OCI-M2 (cell line): Measurements from ENCODE around the gene TYMP.
A peak's percentile ranks its signal among the peaks of the same experiment; 100 is the strongest.
"Not testable (repeated sequence)": the region's sequence is repeated elsewhere in the genome, so short reads cannot be mapped to it uniquely, and the experiment has no call there.

ENCODE experiments used
- DNase-seq: peaks from one replicate; lab custom pipeline; 2025; ENCODE audit not compliant: unreplicated experiment; lab: John Stamatoyannopoulos, UW

Gene TYMP

DNA sequence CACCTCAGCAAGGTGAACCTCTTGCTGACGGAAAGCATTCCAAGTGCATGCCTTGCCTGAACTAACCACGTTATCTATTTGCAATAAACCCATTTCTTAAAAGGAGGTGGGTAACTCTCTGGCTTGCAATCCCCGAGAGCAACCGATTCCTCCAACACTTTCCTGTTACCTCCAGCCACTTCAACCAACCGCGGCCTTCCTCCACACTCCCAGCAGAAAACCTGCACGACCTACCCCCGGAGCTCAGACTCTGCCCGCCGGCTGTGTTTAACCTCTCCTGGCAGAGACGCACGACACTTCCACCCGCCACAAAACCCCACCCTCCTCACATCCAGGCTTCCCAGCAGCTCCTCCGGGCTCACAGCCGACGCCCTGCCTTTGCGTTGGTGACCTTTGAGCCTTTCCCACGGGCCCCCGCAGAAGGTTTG, 5.1 kb downstream of the TYMP start:
- no peak for DNase-seq

DNA sequence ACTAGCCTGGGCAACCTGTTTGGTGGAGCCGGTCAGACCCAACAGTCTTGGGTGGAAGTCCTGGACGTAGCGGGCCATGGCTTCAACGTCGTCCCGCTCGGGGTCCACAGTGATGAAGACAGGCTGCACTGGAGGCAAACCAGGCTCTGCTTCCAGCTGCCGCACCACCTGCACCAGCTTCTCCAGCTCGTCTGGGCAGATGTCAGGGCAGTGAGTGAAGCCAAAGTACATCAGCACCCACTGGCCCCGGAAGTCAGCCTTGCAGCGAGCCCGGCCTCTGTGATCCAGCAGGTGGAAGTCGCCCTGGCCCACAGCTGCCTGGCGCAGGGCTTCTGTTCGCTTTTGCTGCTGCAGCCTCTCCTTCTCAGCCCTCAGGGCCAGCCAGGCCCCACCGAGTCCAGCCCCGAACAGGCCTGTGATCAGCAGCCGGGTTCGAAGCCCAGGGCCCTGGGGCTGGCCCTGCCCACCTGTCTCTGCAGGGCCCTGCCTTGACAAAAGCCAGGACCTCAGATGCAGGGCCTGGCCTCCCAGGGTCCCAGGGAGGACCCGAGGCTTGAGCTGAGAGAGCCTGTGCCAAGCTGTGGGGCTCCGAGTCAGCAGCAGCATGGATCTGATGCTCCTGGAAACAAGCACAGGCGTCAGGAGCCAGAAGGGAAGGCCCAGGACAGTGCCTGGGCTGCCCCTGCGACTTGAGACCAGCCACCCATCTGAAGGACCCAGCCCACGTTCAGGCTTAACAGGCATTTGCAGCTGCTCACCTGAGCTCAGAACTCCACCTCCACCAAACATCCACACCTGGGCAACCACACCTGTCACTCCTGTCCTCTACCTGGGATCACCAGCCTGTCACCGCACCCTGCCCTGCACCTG, 5.8 kb downstream of the TYMP start:
- DNase-seq: no peak

DNA sequence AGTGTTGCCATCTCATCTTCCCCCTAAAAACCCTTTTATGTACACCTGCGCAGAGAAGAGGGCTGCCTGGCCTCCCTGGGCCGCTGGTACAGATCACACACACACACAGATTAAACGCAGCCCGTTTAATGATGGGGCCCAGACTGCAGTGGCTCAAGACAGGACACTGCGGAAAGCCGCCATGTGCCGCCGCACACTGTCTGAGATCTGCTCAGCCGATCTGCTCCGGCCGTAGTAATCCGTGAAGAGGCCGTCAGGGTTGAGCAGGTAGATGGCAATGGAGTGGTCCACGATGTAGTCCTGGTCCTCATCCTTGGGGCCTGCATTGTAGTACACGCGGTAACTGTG, 6.4 kb downstream of the TYMP start:
- no peak for DNase-seq

DNA sequence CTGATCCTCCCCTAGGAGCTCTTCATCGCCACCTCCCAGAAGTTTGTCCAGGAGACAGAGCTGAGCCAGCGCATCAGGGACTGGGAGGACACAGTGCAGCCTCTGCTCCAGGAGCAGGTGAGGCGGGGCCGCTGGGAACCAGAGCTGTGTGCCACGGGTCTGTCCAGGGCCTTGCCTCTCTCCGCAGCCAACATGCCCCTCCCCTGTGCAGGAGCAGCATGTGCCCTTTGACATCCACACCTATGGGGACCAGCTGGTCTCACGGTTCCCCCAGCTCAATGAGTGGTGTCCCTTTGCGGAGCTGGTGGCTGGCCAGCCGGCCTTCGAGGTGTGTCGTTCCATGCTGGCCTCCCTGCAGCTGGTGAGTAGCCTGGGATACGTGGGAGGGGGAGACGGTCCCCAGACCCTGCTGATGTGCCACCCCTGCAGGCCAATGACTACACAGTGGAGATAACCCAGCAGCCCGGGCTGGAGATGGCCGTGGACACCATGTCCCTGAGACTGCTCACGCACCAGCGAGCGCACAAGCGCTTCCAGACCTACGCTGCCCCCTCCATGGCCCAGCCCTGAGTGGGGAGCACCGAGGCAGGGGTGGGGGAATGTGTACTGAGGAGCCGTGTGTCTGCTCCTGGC, 6.9 kb downstream of the TYMP start:
- no peak for DNase-seq

DNA sequence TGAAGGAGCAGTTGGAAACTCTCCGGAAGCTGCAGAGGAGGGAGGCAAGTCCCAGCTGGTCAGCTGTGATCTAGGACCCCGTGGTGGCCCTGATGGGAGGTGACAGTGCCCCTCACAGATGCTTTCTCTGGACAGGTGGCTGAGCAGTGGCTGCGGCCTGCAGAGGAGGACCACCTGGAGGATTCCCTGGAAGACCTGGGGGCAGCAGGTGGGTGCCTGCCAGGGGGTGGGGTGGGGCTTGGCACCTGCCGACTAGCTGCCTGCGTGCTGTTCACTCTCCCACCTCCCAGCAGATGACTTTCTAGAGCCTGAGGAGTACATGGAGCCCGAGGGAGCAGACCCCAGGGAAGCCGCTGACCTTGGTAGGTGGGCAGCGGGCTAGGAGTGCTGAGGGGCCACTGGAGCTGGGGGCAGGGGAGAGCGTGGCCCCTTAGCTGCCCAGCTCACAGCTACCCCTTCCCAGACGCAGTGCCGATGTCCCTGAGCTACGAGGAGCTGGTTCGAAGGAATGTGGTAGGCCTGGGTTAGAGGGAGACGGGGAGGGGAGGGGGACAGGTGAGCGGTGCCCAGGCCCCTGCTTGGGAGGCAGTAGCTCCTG, 7.5 kb downstream of the TYMP start:
- no peak for DNase-seq

DNA sequence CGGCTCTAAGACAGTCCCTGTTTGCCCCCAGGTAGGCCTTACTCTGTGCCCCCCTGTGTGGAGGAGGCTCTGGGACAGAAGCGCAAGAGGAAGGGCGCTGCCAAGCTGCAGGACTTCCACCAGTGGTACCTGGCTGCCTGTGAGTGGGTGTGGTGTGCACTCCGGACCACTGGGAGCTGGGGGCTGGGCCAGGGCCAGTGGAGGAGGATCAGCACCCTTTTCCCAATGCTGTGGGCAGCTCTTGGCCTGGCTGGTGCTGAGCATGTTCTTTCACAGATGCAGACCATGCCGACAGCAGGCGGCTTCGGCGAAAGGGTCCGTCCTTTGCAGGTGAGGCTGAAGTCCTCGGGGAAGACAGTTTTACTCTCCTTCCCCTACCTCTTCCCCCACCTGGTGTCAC, 8.1 kb downstream of the TYMP start:
- no peak for DNase-seq

DNA sequence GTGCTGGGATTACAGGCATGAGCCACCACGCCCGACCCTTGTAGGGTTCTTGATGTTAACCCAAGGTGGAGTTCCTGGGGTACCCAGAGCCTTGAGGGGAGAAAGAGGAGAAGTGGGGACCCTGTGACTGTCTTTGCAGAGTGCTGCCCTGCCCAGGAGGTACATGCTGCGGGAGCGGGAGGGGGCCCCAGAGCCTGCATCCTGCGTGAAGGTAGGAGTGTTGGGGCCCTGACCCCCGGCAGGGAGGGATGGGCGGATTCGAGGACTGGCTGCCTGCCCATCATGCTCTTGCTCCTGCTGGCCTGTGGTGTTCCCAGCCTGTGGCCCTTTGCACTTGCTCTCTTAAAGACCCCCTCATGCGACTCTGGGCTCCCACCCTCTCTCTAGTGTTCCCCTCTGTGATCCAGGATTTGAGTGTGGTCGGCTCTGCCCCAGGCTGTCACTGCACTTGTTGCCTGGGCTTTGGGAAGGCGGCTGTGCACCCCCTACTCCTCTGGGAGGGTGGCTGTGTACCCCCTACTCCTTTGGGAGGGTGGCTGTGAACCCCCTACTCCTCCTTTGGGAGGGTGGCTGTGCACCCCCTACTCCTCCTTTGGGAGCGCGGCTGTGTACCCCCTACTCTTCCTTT, 8.9 kb downstream of the TYMP start:
- DNase-seq: no peak

DNA sequence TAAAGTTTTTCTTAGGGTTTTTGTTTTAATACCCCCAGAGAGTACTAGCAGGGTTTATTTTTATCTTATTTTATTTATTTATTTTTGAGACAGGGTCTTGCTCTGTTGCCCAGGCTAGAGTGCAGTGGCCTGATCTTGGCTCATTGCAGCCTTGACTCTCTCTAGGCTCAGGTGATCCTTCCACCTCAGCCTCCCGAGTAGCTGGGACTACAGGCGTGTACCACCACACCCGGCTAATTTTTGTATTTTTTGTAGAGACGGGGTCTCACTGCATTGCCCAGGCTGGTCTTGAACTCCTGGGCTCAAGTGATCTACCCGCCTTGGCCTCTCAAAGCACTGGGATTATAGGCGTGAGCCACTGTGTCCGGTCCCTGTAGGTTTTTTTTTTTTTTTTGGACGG, 9.6 kb downstream of the TYMP start:
- not testable (repeated sequence) for DNase-seq

DNA sequence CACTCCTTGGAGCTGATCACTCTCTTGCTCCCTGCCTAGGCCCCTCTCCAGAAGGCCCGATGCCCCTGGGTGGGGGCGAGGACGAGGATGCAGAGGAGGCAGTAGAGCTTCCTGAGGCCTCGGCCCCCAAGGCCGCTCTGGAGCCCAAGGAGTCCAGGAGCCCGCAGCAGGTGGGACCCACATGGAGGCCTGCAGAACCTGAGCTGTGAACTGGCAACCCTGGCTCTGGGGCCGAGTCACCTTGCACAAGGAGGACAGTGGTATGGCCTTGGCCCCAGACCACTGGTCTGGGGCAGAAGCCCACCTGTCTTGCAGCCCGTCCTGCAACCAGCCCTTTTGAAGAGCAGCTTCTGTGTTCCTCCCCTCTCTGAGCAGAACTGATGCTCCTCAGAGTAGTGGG, 10.7 kb downstream of the TYMP start:
- no peak for DNase-seq

DNA sequence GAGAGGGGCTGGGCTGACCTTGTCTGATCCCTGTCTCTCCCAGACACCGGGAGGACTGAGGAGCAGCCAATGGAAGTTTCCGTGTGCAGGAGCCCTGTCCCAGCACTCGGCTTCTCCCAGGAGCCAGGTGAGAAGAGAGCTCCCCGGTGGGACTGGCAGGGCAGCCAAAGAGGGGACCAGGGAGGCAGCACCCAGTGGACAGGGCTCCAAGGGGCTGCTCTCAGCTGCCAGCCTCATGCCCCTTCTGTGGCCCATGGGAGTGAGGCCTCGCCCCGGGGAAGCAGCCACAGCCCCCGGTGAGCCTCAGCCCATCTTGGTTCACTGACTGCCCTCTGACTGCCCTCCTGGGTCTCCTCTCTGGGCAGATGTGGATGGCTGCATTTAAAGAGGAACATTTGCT, 11.2 kb downstream of the TYMP start:
- no peak for DNase-seq

DNA sequence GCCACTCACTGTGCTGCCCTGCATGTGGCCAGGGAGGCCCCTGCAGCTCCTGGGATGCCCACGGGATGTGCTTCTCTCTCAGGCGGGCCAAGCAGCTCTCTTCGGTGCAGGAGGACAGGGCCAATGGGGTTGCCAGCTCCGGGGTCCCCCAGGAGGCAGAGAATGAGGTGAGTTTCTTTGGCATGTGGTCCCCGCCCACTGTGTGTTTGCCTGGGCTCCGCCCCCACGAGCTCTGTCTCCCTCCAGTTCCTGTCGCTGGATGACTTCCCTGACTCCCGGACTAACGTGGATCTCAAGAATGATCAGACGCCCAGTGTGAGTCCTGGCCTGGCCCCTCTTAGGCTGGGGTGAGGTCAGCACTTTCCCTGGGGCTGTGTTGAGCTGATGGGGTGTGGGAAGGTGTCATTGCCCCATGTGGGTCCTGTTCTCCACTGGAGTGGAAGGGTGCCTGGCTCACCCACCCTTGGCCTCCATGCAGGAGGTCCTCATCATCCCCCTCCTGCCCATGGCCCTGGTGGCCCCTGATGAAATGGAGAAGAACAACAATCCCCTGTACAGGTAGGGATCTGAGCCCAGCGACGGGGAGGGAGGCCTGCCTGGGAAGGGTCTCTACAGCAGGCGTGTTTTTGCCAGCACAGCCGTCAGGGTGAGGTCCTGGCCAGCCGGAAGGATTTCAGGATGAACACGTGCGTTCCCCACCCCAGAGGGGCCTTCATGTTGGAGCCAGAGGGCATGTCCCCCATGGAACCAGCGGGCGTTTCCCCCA, 12.1 kb downstream of the TYMP start:
- no peak for DNase-seq

DNA sequence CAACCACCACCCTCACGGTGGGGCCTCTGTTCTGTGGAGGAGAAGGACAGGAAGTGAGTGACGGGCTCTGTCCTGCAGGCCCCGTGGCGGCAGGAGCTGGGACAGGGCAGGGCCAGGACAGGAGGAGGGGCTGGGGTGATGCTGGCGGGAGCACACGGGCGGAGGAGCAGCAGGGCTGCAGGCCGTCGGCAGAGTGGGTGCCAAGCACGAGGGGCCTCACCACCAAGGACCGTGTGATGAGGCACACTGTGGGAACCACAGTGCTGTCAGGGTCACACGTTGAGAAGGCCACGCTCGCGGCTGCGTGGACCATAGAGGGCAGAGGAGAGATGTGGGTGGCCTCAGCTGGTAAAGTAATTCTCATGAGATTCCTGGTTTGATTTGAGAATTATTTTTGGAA, 12.9 kb downstream of the TYMP start:
- no peak for DNase-seq

DNA sequence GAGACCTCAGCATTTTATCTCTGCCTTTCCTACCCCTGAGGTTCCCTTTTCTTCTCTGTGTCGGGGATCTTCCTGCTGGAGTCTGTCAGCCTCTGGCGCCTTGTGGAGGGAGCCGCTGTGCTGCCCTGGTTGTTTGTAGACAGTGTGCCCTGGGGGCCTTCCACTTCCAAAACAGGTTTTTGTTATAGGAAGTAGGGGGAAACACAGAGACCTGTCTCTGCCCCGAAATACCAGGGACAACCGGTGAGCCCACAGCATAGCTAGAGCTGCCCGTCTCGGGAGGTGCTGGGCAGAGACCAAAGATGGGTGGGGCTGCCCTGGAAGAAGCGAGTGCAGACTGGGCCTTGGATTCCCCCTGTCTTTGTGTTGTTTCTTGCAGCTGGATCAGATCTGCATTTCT, 13.7 kb downstream of the TYMP start:
- no peak for DNase-seq

DNA sequence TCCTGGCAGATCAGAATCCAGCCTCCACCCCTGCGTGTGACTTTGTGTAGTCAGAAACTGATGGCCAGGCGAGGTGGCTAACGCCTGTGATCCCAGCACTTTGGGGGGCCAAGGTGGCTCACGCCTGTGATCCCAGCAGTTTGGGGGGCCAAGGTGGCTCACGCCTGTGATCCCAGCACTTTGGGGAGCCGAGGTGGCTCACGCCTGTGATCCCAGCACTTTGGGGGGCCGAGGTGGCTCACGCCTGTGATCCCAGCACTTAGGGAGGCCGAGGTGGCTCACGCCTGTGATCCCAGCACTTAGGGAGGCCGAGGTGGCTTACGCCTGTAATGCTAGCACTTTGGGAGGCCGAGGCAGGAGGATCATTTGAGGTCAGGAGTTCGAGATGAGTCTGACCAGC, 16.6 kb downstream of the TYMP start:
- DNase-seq: no peak

DNA sequence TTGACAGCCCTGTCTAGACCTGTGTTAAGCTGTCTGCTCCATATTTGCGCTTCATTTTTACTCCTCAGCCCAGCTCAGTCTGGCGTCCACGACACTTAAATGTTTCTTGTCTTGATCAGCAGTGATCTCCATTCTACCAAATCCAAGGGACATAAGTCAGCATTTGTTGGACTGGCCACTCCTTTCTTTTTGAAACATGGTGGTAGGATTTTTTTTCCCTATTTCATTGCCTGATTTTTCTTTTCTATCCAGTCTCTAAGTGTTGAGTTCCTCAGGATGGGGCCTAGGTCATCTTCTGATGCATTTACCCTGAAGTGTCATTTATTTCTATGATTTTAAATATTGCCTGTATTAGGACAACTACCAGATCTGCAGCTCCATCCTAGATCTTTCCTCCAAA, 20.9 kb downstream of the TYMP start:
- DNase-seq: no peak

DNA sequence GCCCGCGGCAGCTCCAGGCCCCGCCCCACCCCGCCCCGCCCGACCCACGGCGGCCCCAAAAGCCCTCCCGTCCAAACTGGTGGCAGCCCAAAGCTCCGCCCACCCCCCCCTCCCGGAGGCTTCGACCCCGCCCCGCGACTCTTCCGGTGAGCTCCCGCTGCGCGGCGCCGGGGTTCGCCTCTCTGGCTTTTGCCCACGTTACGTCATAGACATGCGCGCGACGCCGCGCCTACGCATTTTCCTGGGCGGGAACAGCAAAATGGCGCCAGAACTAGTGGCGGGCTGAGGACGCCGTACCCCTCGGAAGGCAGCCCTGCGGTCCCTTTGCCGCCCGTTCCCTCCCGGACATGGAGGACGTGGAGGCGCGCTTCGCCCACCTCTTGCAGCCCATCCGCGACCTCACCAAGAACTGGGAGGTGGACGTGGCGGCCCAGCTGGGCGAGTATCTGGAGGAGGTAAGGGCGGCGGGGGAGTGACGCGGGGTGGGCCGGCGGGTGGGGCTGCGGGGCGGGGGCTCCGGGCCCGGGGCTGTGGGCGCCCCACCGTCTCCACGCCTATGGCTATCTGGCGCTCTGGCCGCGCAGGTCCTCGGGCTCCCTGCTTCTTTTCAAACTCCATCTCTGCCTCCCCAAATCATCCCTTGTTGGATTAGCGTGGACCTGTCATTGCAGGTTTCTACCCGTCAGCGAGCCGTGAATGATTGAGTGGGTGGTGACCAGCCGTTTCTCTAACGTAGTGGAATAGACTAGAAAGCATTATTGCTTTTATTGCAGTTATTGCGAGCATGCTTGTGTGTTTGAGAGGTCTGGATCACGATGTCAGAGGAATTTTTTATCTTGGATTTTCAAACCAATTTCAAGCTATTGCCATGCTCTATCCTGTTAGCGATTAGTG, 21.6 kb downstream of the TYMP start, which contains the start of gene NCAPH2:
Gene NCAPH2 (plus strand): TSS at position 234 of the 894 bp plus-strand sequence. CDS start 114 bp downstream, at position 348.
- DNase-seq: peak; percentile 52

DNA sequence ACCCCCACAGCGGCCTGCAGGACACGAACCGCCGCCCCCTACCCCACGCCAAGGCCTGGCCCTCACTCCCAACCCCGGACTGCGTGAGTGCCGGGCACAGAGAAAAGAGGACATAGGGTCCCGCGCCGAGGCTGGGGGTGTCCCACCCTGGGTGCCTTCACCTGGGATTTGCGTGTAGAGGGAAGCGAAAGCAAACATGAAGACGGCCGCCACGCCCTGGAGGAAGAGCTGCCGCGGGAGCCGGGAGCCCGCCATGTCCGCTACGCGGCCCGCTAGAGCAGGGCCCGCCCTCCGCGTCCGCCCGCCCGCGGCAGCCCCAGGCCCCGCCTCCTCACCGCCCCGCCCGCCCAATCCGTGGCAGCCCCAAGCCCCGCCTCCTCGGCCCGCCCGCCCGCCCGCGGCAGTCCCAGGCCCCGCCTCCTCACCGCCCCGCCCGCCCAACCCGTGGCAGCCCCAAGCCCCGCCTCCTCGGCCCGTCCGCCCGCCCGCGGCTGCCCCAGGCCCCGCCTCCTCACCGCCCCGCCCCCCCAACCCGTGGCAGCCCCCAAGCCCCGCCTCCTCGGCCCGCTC, 22.3 kb downstream of the TYMP start, which contains the start of gene LMF2:
Gene LMF2 (minus strand): TSS at position 282 of the 570 bp plus-strand sequence. CDS start 27 bp downstream, at position 255.
- DNase-seq: no peak

DNA sequence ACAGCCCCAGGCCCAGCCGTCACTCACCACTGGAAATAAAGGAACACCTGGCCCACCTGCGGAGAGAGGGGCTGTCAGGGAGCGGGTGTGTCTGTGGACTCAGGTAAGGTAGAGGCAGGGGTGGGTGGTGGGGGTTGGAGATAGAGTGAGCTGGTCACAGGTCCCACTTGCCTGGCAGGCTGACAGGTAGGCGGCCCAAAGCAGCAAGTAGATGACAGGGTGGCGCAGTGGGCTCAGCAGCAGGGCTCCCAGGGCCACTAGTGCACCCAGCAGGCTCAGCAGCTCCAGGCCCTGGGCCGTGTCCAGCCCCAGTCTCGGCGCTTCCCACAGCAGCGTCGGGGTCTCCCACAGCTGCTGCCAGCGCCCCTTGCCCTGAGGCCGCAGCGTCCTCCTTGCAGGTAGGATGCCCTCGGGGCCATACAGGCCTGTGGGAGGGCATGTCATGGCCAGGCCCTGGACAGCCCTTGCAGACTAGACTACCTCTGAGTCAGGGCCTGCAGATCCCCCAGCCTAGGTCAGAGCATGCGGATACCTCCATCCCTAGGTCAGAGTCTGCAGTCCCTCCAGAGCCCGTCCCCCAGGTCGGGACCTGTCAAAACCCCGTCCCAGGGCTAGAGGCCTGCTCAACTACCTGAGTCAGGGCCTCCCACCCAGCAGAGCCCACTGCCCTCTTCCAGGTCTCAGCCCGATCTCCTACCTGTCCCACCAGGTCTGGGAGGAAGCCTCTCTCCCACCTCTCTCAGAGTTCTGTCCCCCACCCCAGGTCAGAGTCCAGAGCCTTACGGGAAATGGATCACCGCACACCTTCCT, 23.0 kb downstream of the TYMP start:
- DNase-seq: no peak
